WTC11 (cell line): ENCODE measurements around the gene PLA2G4E. TPM values are rescaled to one million over a fixed set of nuclear protein-coding genes. Genes with fewer than 3 reads are reported as not detected.

ENCODE experiments used
- ATAC-seq: fragments of 200-7000 bp; cut with Tn5 transposase; 2 replicates; pipeline ENCODE4 v1.10.0; 2021; ENCODE audit warnings: mild to moderate bottlenecking, moderate library complexity
- CTCF ChIA-PET: fragments of 300-600 bp; sonication (Branson Sonifier 250); formaldehyde crosslinking; loops from one replicate; lab custom pipeline; 2021; ENCODE audit warnings: antibody characterized with exemption; lab: Charles Lee
- POLR2A ChIA-PET: fragments of 350-600 bp; sonication (Branson Sonifier 250); formaldehyde crosslinking; loops from one replicate; lab custom pipeline; 2021; ENCODE audit warnings: antibody characterized with exemption; lab: Charles Lee
- DNase-seq: peaks from one replicate; pipeline ENCODE4 v3.0.0; 2021; ENCODE audit warnings: low spot score
- H3K27ac Mint-ChIP-seq: 2 replicates; pipeline ENCODE4 v1.8.0; 2021; ENCODE audit warnings: mixed read lengths
- H3K27me3 Mint-ChIP-seq: 2 replicates; pipeline ENCODE4 v1.8.0; 2021; ENCODE audit warnings: low read depth, mild to moderate bottlenecking, moderate library complexity, mixed read lengths
- H3K36me3 Mint-ChIP-seq: 2 replicates; pipeline ENCODE4 v1.8.0; 2021; ENCODE audit warnings: mixed read lengths
- H3K4me1 Mint-ChIP-seq: 2 replicates; pipeline ENCODE4 v1.8.0; 2022; ENCODE audit warnings: mixed read lengths
- H3K4me3 Mint-ChIP-seq: 2 replicates; pipeline ENCODE4 v1.8.0; 2021; ENCODE audit warnings: mild to moderate bottlenecking, moderate library complexity, mixed read lengths
- H3K9me3 Mint-ChIP-seq: 2 replicates; pipeline ENCODE4 v1.8.0; 2021; ENCODE audit warnings: mixed read lengths
- AFF4 ChIP-seq: sonication (generic); formaldehyde crosslinking; IDR thresholded peaks from 2 replicates; pipeline ENCODE4 v1.8.1; 2023; ENCODE audit warnings: mild to moderate bottlenecking, missing genetic modification reagents, borderline replicate concordance
- CBFB ChIP-seq: sonication (generic); formaldehyde crosslinking; IDR thresholded peaks from 2 replicates; pipeline ENCODE4 v1.8.1; 2022; ENCODE audit warnings: mild to moderate bottlenecking, low read depth, missing genetic modification reagents
- CREM ChIP-seq: sonication (generic); formaldehyde crosslinking; IDR thresholded peaks from 2 replicates; pipeline ENCODE4 v1.8.1; 2022; ENCODE audit warnings: mild to moderate bottlenecking, missing genetic modification reagents, moderate library complexity
- FOXP1 ChIP-seq: sonication (generic); formaldehyde crosslinking; IDR thresholded peaks from 2 replicates; pipeline ENCODE4 v1.8.0; 2022; ENCODE audit warnings: missing genetic modification reagents, mild to moderate bottlenecking, moderate library complexity, borderline replicate concordance
- FOXP4 ChIP-seq: sonication (generic); formaldehyde crosslinking; IDR thresholded peaks from 2 replicates; pipeline ENCODE4 v1.8.0; 2022; ENCODE audit warnings: mild to moderate bottlenecking, missing genetic modification reagents
- GABPB1 ChIP-seq: sonication (generic); formaldehyde crosslinking; IDR thresholded peaks from 2 replicates; pipeline ENCODE4 v1.8.1; 2023; ENCODE audit warnings: mild to moderate bottlenecking, missing genetic modification reagents
- JUN ChIP-seq: sonication (generic); formaldehyde crosslinking; IDR thresholded peaks from 2 replicates; pipeline ENCODE4 v1.8.0; 2023; ENCODE audit warnings: mild to moderate bottlenecking, missing genetic modification reagents
- KAT7 ChIP-seq: sonication (generic); formaldehyde crosslinking; IDR thresholded peaks from 2 replicates; pipeline ENCODE4 v1.8.1; 2023; ENCODE audit warnings: missing genetic modification reagents, mild to moderate bottlenecking, borderline replicate concordance
- RELA ChIP-seq: sonication (generic); formaldehyde crosslinking; IDR thresholded peaks from 2 replicates; pipeline ENCODE4 v1.8.1; 2022; ENCODE audit warnings: missing genetic modification reagents, mild to moderate bottlenecking, borderline replicate concordance
- SOX15 ChIP-seq: fragments of 250-450 bp; sonication (Bioruptor Pico); IDR thresholded peaks from 2 replicates; pipeline ENCODE4 v1.9.0; 2021; ENCODE audit warnings: mild to moderate bottlenecking
- SP1 ChIP-seq: sonication (generic); formaldehyde crosslinking; conservative IDR thresholded peaks from 2 replicates; pipeline ENCODE4 v1.8.1; 2022; ENCODE audit warnings: missing genetic modification reagents
- TEAD1 ChIP-seq: sonication (generic); formaldehyde crosslinking; IDR thresholded peaks from 2 replicates; pipeline ENCODE4 v1.8.0; 2022; ENCODE audit warnings: mild to moderate bottlenecking, missing genetic modification reagents
- ZNF281 ChIP-seq: sonication (generic); formaldehyde crosslinking; IDR thresholded peaks from 2 replicates; pipeline ENCODE4 v1.8.0; 2023; ENCODE audit warnings: mild to moderate bottlenecking, missing genetic modification reagents
- ZNF317 ChIP-seq: sonication (generic); formaldehyde crosslinking; IDR thresholded peaks from 2 replicates; pipeline ENCODE4 v1.8.1; 2023; ENCODE audit warnings: low read depth, mild to moderate bottlenecking, moderate library complexity, missing genetic modification reagents, borderline replicate concordance
- ZNF423 ChIP-seq: fragments of 250-450 bp; sonication (Bioruptor Pico); IDR thresholded peaks from 2 replicates; pipeline ENCODE4 v2.1.2; 2022; ENCODE audit warnings: mild to moderate bottlenecking, moderate library complexity
- ZNF425 ChIP-seq: fragments of 250-450 bp; sonication (Bioruptor Pico); conservative IDR thresholded peaks from 2 replicates; pipeline ENCODE4 v1.9.0; 2021; ENCODE audit warnings: mild to moderate bottlenecking
- ZNF532 ChIP-seq: fragments of 250-450 bp; sonication (Bioruptor Pico); IDR thresholded peaks from 2 replicates; pipeline ENCODE4 v1.9.0; 2021; ENCODE audit warnings: mild to moderate bottlenecking, borderline replicate concordance
- total RNA-seq: library from RNA; stranded (reverse); gene quantifications from 3 replicates; pipeline ENCODE4 v1.2.3, GENCODE V29; 2021

PLA2G4E gene
- total RNA-seq, 1 experiment from 2014 or later: not detected

GRCh38 chr15:41994772-41995475 is 25.9 kb downstream of the PLA2G4E start (continued):
- no peak for TF ChIP-seq ZNF425
- no peak for TF ChIP-seq ZNF317 (CRISPR knock-in tag)
- TF ChIP-seq SOX15: no peak
- TF ChIP-seq TEAD1 (CRISPR knock-in tag): no peak
- TF ChIP-seq FOXP4: no peak
- TF ChIP-seq JUN: no peak
- TF ChIP-seq CBFB (CRISPR knock-in tag): no peak
- no peak for TF ChIP-seq SP1 (CRISPR knock-in tag)
- TF ChIP-seq ZNF532: no peak
- TF ChIP-seq CREM (CRISPR knock-in tag): no peak

- H3K27me3 Mint-ChIP-seq: no peaks in the 10 kb centered on the region; the same call in 1 of the 2 replicates
- H3K27ac Mint-ChIP-seq: no peak overlapping the region
- no peak for DNase-seq
- H3K9me3 Mint-ChIP-seq: no peaks in the 10 kb centered on the region
- H3K4me3 Mint-ChIP-seq: no peak overlapping the region
- POLR2A ChIA-PET: no interaction called here
- CTCF ChIA-PET: interaction anchor here (1.3 to 1.7 kb wide), 3 partner anchors 14 to 143 kb away, joined by 3 to 4 read pairs (median 4); no protein-coding TSS in a partner anchor
- H3K4me1 Mint-ChIP-seq: peaks cover 6% of the 10 kb centered on the region
- no peaks in the 10 kb centered on the region for H3K36me3 Mint-ChIP-seq
- no peak for ATAC-seq
- TF ChIP-seq FOXP1 (CRISPR knock-in tag) (no peak), KAT7 (CRISPR knock-in tag) (no peak), RELA (CRISPR knock-in tag) (no peak), GABPB1 (CRISPR knock-in tag) (no peak), JUN (no peak), AFF4 (no peak), ZNF317 (CRISPR knock-in tag) (no peak), ZNF425 (no peak), ZNF281 (CRISPR knock-in tag) (no peak), ZNF423 (CRISPR knock-in tag) (no peak)
Observed at GRCh38 chr15:41994171-41994650, 26.6 kb downstream of the PLA2G4E start.
